SIG-M5 treated with dmso at 0.1 percent for 504 hours (cell line): ENCODE measurements around the gene C10orf71.

Experiments
- DNase-seq: peaks from one replicate; lab custom pipeline; 2025; ENCODE audit not compliant: unreplicated experiment; lab: John Stamatoyannopoulos, UW

Gene C10orf71

DNA sequence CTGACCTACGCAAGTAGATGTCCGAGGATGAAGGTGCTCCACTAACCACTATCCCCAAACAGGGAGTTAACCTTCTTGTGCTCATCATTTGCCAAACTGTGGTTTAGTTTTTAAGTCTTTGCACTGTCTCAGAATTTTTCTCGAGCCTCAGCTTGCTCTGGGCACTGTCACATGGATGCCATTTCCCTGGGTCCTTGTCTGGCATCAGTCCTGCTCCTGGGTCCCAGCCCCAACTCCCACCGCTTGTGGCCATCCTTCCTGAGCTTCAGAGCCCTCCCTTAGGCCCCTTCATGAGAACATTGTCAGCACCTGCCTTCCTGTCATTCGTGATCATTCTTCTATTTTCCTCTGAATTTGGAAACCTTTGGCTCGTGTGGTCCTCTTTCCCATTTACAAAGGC is 33.8 kb downstream of the C10orf71 start:
- DNase-seq, result no peak

GRCh38 chr10:49333192-49333591 is 34.2 kb downstream of the C10orf71 start:
- DNase-seq, result no peak

DNA sequence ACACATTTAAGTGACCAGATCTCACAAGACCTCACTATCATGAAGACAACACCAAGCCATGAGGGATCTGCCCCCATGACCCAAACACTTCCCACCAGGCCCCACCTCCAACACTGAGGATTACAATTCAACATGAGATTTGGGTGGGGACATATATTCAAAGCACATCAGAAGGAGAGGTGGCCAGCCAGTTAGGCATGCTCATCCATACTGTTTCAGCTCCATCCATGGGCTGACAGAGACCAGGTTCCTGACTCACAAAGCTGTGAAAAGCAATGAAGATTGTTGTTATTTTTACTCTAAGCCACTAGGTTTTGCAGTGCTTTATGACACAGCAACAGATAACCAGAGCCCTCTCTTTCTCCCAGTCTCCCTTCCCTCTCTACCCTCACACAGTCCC is 36.0 kb downstream of the C10orf71 start:
- DNase-seq, result no peak

DNA sequence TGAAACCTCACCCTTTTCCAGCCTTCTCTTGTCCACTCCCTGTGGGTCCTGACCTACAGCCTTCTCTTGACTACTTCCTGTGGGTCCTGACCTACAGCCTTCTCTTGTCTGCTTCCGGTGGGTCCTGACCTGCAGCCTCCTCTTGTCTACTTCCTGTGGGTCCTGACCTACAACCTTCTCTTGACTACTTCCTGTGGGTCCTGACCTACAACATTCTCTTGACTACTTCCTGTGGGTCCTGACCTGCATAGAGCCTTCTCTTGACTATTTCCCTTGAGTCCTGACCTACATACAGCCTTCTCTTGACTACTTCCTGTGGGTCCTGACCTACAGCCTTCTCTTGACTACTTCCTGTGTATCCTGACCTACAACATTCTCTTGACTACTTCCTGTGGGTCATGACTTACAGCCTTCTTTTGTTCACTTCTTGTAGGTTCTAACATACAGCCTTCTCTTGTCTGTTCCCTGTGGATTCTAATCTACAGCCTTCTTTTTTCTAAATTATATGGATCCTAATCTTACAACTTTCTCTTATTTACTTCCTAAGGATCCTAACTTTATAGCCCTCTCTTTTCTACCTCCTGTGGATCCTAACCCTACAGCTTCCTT is 36.5 kb downstream of the C10orf71 start:
- no peak for DNase-seq

- no peak for DNase-seq
These were observed 39.6 kb downstream of the C10orf71 start for GRCh38 chr10:49338604-49339003.

DNA sequence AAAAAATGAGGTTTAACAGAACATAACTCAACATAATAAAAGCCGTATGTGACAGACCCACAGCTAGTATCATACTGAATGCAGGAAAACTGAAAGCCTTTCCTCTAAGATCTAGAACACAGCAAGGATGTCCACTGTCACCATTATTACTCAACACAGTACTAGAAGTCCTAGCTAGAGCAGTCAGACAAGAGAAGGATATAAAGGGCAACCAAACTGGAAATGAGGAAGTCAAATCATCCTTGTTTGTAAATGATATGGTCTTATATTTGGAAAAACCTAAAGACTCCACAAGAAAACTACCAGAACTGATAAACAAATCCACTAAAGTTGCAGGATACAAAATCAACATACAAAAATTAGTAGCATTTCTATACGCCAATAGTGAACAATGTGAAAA is 45.9 kb downstream of the C10orf71 start:
- no peak for DNase-seq

GRCh38 chr10:49347342-49347741 is 48.4 kb downstream of the C10orf71 start:
- DNase-seq, result no peak

DNA sequence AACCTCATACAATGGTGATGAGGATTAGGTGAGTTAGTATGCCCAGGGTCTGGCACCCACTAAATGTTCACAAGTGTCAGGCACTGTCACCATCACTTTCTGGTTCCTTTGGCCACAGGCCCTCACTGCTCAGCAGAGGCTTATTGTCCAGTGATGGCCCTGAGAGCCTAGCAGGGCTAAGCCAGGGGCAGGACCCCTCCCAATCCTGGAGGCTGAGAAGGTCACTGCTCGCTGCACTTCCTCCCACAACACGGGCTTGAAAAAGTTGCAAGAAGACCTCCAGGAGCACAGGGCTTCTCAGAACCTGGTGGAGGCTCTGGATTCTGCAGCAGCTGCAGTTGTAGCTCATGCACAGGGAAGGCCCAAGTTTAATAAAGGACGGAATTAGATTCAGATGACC is 48.9 kb downstream of the C10orf71 start:
- DNase-seq, result no peak

DNA sequence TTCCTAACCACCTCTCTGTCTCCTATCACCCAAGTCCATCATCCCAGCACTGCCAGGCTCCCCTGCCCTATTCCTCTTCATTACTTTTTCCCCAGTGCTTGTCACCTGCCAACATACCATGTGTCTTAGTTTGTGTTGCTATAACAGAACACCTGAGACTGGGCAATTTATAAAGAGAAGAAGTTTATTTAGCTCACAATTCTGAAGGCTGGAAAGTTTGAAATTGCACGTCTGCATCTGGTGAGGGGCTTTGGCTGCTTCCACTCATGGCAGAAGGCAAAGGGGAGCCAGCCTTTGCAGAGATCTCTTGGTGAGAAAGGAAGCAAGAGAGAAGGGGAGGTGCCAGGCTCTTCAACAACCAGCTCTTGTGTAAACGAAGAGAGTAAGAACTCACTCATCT is 49.6 kb downstream of the C10orf71 start:
- DNase-seq, result no peak

DNA sequence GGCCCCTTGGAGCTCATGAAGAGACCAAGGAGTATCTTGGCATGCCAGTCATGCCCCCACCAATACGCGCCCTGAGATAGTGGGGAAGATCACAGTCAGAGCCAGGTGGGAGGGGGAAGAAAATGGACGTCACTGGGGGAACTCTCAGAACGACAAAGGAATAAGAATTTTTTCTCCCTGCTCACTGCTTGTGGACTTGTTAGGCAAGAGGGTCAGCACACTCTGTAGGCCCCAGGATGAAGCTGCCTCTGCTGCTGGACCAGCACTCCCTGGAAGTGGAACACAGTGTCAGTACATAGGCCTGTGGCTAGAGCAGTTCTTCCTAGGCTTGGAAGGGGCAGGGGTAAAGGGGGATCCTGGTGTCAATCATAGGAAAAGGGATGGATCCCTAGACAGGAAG is 50.4 kb downstream of the C10orf71 start:
- no peak for DNase-seq

GRCh38 chr10:49350138-49350537 is 51.2 kb downstream of the C10orf71 start:
- DNase-seq, result no peak

DNA sequence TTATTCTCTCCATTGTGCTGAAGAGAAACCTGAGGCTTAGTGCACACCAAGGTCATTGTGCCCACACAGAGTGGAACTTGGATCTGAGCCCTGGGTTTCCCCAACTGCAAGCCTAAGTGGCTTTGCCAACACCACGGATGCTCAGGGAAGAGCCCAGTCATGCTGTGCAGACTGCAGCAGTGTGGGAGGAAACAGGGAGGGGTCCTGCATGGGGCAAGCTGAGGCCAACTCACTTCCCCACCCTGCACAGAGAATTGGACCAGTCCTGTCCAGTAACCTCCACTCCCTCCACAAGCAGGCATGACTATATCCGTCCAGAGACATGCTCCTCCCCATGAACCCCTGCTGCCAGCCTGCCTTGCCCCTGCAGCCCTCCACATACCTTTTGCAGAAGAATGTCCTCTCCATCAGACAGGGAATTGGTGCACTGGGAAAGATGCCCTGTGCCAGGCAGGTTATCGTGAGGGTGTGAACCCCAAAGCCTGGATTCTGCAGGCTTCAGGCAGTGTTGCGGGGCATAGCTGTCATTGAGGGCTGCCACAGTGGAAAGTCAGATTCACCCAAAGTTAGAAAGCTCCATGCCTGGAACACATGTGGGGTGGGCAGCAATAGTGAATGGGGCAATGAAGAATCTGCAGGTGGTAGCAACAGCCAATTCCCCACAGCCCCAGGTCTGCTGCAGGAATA is 52.0 kb downstream of the C10orf71 start:
- no peak for DNase-seq

DNA sequence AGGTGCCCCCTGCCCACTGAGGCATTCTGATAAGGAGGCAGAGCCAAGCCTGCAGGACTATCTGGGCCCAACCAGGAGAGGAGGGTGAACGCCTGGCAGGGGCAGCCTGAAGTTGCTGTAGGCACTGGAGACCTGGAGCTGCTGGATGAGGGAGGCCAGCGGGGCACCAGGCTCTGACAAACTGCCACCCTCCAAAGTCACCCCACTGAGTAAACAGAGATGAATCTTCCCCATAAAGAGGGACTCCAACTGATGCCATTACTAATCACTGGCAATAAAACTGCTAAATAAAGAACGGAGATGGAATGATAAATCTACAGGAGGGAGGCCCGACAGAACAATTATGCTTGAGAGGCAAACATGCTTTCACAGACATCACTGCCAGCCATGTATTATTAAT is 52.7 kb downstream of the C10orf71 start:
- DNase-seq, result no peak

DNA sequence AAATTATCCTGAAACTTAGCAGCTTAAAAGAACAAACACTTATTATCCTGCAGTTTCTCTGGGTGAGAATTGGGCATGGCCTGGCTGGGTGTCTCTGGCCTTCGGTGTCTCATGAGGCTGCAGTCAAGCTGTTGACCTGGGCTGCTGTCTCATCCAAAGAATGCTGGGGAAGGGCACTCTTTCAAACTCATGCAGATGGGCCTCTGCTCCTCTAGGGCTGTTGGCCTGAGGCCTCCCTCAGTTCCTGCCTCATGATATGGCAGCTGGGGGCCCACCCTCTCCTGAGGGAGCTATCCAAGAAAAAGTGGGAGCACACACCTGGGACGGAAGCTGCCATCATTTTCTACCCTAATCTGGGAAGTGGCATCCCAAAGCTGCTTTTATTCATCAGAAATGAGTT is 53.4 kb downstream of the C10orf71 start:
- DNase-seq, result no peak

- no peak for DNase-seq
These were observed 54.3 kb downstream of the C10orf71 start for GRCh38 chr10:49353026-49353894.

- DNase-seq, result no peak
These were observed 55.1 kb downstream of the C10orf71 start for GRCh38 chr10:49353895-49354566.

DNA sequence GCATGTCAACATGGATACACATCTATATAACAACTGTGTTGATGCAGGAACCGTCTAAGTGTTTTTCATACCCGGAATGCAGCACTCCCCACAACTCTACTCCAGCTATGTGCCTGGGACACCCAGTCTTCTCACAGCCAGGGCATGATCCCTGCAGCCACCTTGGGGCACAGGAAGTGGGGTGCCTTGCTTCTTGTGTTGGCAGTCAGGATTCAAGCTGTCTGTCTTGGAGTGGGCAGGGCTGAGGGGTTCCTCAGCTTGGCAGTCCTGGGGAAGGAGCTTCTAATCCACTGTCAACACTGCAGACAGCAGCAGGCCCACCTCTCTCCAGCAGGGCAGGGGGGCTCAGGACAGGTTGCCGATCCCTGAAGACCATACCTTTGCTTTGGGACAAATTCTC is 55.6 kb downstream of the C10orf71 start:
- DNase-seq, result no peak

DNA sequence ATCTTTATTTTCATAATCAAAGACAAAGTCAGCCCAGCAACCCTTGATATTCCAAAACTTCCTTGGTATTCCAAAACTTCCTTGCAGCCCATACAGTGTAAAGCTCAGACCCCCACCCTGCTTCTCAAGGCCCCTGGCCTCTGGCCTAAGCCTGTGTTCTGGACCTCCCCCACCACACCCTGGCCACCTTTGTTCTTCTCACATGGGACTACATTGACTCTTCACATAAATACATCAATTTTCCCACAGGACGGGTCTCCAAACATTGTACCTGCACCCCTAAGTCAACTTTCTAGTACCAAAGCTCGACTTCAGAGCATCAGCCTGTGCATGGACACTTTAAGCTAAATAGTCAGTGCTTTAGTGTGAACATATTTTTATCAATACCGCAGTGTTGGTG is 56.3 kb downstream of the C10orf71 start:
- DNase-seq, result no peak

DNA sequence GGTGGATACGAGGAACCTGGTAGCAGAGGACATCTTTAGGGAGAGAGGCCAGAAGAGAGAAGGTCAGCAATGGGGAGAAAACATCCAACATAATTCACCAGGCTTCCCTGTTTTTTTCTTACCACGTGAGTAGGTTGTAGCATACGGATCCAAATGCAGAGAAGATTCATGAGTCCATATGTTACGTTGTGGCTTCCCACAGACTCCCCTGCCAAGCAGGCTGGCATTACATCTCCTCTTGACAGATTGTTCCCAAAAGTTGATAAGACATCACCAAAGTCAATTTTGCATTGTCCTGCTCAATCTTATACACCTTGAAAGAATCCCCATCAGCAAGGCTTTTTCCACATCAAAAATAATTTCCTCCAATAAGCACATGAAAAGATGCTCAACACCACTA is 57.2 kb downstream of the C10orf71 start:
- no peak for DNase-seq

DNA sequence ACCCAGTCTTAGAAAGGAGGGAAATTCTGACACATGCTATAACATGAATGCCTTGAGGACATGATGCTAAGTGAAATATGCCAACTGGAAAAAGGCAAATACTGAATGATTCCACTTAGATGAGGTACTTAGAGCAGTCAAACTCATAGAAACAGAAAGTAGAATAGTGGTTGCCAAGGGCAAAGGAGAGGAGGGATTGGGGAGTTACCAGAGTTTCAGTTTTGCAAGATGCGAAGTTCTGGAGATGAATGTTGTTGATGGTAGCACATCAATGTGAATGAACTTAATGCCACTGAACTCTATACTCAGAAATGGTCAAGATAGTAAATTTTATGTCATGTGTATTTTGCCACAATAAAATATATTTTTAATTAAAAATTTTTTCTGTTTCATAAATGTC is 58.0 kb downstream of the C10orf71 start:
- DNase-seq, result no peak

DNA sequence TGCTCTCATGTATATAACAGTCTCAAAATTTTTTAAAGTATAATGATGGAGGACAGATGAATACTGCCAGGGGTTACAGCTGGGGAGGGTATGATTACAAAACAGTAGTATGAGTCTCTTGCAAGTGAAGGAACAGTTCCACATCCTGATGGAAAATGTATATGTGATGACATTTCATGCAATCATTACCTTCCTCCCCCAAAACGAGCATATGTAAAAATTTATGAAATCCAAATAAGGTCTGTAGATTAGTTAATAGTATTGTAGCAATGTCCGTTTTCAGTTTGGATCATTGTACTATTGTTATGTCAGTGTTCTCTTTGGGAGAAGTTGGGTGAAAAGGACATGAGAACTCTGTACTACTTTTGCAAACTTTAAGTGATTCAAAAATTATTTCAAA is 58.9 kb downstream of the C10orf71 start:
- DNase-seq, result no peak
